ENCODE results near the gene MED10. TPM values are rescaled to one million over a fixed set of nuclear protein-coding genes. Genes with fewer than 3 reads are reported as not detected.

MED10 gene
- total and polyA plus RNA-seq, 2 of the 4 experiments (the other 2 are of a cell fraction) = 9.1 to 60.0 TPM

DNA sequence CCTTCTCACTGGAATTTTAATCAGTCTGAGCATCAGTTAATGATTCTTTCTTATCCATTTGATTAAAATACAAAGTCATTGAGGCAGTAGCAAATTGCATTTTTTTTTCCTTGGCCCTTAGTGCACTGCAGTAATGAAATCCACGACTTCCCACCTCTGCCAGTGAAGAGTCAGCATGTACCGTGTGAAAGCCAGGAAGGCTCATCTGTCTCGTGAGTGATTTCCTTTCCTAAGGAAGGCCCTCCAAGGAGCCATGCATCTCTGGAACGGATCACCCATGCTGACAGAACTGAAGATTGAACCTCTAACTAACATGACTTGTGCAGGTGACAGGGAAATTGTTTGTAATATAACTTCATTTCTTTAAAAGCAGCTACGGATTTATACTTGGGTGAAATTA, 51.6 kb downstream of the MED10 start:
- Histone ChIP-seq H3K4me3 (ENCODE audit: insufficient read depth, low read depth, low read length) (no peak overlapping the region), H3K23ac (ENCODE audit: low read depth, low read length) (no peak overlapping the region), H3K56ac (ENCODE audit: extremely low read depth, insufficient read depth, low read length) (no peak overlapping the region), H3K4me2 (ENCODE audit: low read depth, low read length) (no peak overlapping the region), H3K4ac (ENCODE audit: low read depth, low read length) (no peak overlapping the region), H3K9me1 (ENCODE audit: insufficient read depth, low read length) (no peaks in the 10 kb centered on the region), H4K8ac (ENCODE audit: low read depth in 2 of 2, low read length in 2 of 2) (no peak overlapping the region), H3K36me3 (ENCODE audit: control insufficient read depth, insufficient read depth, low read length) (no peaks in the 10 kb centered on the region), H2BK5ac (ENCODE audit: low read depth, low read length, poor library complexity, severe bottlenecking) (no peak overlapping the region), H3K27me3 (ENCODE audit: control insufficient read depth, insufficient read depth, low read length) (no peaks in the 10 kb centered on the region), H3K14ac (replicated peaks; ENCODE audit: low read depth, low read length) (no peak overlapping the region), H3K27ac (ENCODE audit: insufficient read depth, low read length) (no peak overlapping the region), H2BK15ac (ENCODE audit: low read depth, low read length) (no peak overlapping the region), H2BK20ac (ENCODE audit: low read depth, low read length) (no peak overlapping the region), H2BK120ac (ENCODE audit: low read depth, low read length) (no peak overlapping the region), H3K9me3 (ENCODE audit: control insufficient read depth, insufficient read depth, low read length) (peaks cover 7% of the 10 kb centered on the region), H4K20me1 (ENCODE audit: insufficient read depth, low read length) (no peaks in the 10 kb centered on the region), H4K5ac (ENCODE audit: low read depth, low read length) (no peak overlapping the region), H2AK9ac (replicated peaks; ENCODE audit: low read depth, low read length, poor library complexity) (no peak overlapping the region), H2AK5ac (ENCODE audit: low read depth, low read length) (no peak overlapping the region), H3K4me1 (ENCODE audit: control insufficient read depth, insufficient read depth, low read length) (no peaks in the 10 kb centered on the region), H3K9ac (ENCODE audit: low read depth, low read length) (no peak overlapping the region), H3K79me1 (ENCODE audit: low read depth in 1 of 2, low read length in 2 of 2) (no peaks in the 10 kb centered on the region), H3K18ac (ENCODE audit: low read depth, low read length) (no peak overlapping the region), H4K91ac (ENCODE audit: insufficient read depth, low read depth, low read length) (no peak overlapping the region), H2AFZ (replicated peaks; ENCODE audit: low read length, poor library complexity) (no peak overlapping the region)
- DNase-seq = no peak
- CTCF ChIA-PET = no interaction called here
- no CpG with 5 or more reads among the region's 5 CpGs for WGBS, 2 experiments (ENCODE audit: extremely low coverage in 2 of 2, insufficient read length in 1 of 2)
- ATAC-seq (ENCODE audit: low read depth) = no peak
- BruUV-seq (replicated peaks) = no TSS peak
- dilution Hi-C loops (cut with HindIII; ENCODE audit: low sequenced_read_pairs, unreplicated experiment) = no loop called here
- in situ Hi-C loops (cut with MboI; ENCODE audit: low sequenced_read_pairs) = no loop called here
- intact Hi-C loops (cut with micrococcal nuclease) = no loop called here
- TF ChIP-seq, protein P1, sequence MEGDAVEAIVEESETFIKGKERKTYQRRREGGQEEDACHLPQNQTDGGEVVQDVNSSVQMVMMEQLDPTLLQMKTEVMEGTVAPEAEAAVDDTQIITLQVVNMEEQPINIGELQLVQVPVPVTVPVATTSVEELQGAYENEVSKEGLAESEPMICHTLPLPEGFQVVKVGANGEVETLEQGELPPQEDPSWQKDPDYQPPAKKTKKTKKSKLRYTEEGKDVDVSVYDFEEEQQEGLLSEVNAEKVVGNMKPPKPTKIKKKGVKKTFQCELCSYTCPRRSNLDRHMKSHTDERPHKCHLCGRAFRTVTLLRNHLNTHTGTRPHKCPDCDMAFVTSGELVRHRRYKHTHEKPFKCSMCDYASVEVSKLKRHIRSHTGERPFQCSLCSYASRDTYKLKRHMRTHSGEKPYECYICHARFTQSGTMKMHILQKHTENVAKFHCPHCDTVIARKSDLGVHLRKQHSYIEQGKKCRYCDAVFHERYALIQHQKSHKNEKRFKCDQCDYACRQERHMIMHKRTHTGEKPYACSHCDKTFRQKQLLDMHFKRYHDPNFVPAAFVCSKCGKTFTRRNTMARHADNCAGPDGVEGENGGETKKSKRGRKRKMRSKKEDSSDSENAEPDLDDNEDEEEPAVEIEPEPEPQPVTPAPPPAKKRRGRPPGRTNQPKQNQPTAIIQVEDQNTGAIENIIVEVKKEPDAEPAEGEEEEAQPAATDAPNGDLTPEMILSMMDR (conservative IDR thresholded peaks at IDR 0.05; ENCODE audit: low read depth, low read length) = no peak
- TF ChIP-seq CEBPB (IDR thresholded peaks at IDR 0.05; ENCODE audit: low read depth, low read length) (no peak), RCOR1 (IDR thresholded peaks at IDR 0.05; ENCODE audit: insufficient replicate concordance, low read length) (no peak), FOS (IDR thresholded peaks at IDR 0.05; ENCODE audit: low read depth, low read length) (no peak)
- TF ChIP-seq, protein P2, sequence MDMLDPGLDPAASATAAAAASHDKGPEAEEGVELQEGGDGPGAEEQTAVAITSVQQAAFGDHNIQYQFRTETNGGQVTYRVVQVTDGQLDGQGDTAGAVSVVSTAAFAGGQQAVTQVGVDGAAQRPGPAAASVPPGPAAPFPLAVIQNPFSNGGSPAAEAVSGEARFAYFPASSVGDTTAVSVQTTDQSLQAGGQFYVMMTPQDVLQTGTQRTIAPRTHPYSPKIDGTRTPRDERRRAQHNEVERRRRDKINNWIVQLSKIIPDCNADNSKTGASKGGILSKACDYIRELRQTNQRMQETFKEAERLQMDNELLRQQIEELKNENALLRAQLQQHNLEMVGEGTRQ (IDR thresholded peaks at IDR 0.05; ENCODE audit: low read depth, low read length) = no peak
- POLR2A ChIA-PET (ENCODE audit: unreplicated experiment) = no interaction called here

Measured in IMR-90 (cell line).